Esophagus squamous epithelium (tissue), 5 donors: ENCODE data around the gene PTPN20. TPM values are rescaled to one million over a fixed set of nuclear protein-coding genes. Genes with fewer than 3 reads are reported as not detected.

Experiments
- DNase-seq: peaks from one replicate; lab custom pipeline; 2025; lab: John Stamatoyannopoulos, UW
- H3K27ac ChIP-seq, 4 donors: fragments of 200-600 bp; sonication (generic); one replicate each; pipeline ENCODE4 v1.5.1; 2016 to 2019; ENCODE audit warnings: mild to moderate bottlenecking in 1 of 4
- H3K27me3 ChIP-seq, 4 donors: fragments of 200-600 bp; sonication (generic); 1 replicate in 3 of 4; 2 replicates in 1 of 4; pipeline versions ENCODE4 v1.5.1 to v1.6.0; 2017 to 2021; ENCODE audit warnings: antibody characterized with exemption in 1 of 4
- H3K36me3 ChIP-seq, 3 donors: fragments of 200-600 bp; sonication (generic); one replicate each; pipeline ENCODE4 v1.5.1; 2016 to 2019
- H3K4me1 ChIP-seq, 3 donors: fragments of 200-600 bp; sonication (generic); one replicate each; pipeline ENCODE4 v1.5.1; 2017 to 2019
- H3K4me3 ChIP-seq, 4 donors: fragments of 200-600 bp; sonication (generic); 1 replicate in 3 of 4; 2 replicates in 1 of 4; pipeline ENCODE4 v1.5.1; 2016 to 2019; ENCODE audit warnings: mild to moderate bottlenecking in 2 of 4, moderate library complexity in 1 of 4
- H3K9me3 ChIP-seq, 3 donors: fragments of 200-600 bp; sonication (generic); one replicate each; pipeline ENCODE4 v1.5.1; 2016 to 2019
- POLR2A ChIP-seq, 4 donors: fragments of 450-650 bp; IDR thresholded peaks; one replicate each; pipeline ENCODE4 v1.6.1; 2017; ENCODE audit warnings: antibody characterized with exemption in 4 of 4, mild to moderate bottlenecking in 4 of 4, moderate library complexity in 3 of 4
- WGBS, 2 donors: methylation state at CpG; one replicate each; pipeline ENCODE4 v1.1.5; 2018; 5-methylcytosine and 5-hydroxymethylcytosine counted together
- intact Hi-C: fragments of 100-400 bp; cut with DNase I; formaldehyde crosslinking; loops from one replicate; pipeline ENCODE4 v1.15.0; 2022
- total RNA-seq, 4 donors: library from RNA; depleted of rRNA; stranded (reverse); fragments of >200 nt; gene quantifications; one replicate each; pipeline ENCODE4 v1.1.0, GENCODE V29; 2016
- TF ChIP-seq, protein P1 (sequence below), 6 experiments: fragments of 450-650 bp in 4 of 6; fragments of 200-600 bp in 2 of 6; sonication (generic) in 2 of 6; IDR thresholded peaks; one replicate each; pipeline ENCODE4 v1.5.1; 2016 to 2019; ENCODE audit warnings: antibody characterized with exemption in 6 of 6, mild to moderate bottlenecking in 4 of 6, moderate library complexity in 4 of 6
- donor health status: DM: yes; HTN: yes; CAD: no.

The PTPN20 gene
- total RNA-seq, 4 donors from 2014 or later: 1.8 to 7.5 (median 5.0) TPM

- no peaks in the 10 kb centered on the region for H3K27me3 ChIP-seq
- intact Hi-C loops: no loop called here
- H3K27ac ChIP-seq: no peak overlapping the region
- H3K9me3 ChIP-seq: no peaks in the 10 kb centered on the region
- no CpG with 5 or more reads among the region's 11 CpGs for WGBS, 2 donors
- no peaks in the 10 kb centered on the region for H3K36me3 ChIP-seq
- H3K4me3 ChIP-seq: no peak overlapping the region
- no peak for TF ChIP-seq POLR2A (IDR thresholded peaks at IDR 0.05)
- TF ChIP-seq, protein P1, sequence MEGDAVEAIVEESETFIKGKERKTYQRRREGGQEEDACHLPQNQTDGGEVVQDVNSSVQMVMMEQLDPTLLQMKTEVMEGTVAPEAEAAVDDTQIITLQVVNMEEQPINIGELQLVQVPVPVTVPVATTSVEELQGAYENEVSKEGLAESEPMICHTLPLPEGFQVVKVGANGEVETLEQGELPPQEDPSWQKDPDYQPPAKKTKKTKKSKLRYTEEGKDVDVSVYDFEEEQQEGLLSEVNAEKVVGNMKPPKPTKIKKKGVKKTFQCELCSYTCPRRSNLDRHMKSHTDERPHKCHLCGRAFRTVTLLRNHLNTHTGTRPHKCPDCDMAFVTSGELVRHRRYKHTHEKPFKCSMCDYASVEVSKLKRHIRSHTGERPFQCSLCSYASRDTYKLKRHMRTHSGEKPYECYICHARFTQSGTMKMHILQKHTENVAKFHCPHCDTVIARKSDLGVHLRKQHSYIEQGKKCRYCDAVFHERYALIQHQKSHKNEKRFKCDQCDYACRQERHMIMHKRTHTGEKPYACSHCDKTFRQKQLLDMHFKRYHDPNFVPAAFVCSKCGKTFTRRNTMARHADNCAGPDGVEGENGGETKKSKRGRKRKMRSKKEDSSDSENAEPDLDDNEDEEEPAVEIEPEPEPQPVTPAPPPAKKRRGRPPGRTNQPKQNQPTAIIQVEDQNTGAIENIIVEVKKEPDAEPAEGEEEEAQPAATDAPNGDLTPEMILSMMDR (IDR thresholded peaks at IDR 0.05): no peak
- no peaks in the 10 kb centered on the region for H3K4me1 ChIP-seq
- no peak for DNase-seq
These were observed 115.3 kb downstream of the PTPN20 start for GRCh38 chr10:47026301-47027107.

- no peak overlapping the region for H3K4me3 ChIP-seq
- WGBS, 2 donors: 38 to 47% methylated on average over 3 to 9 of the region's 9 CpGs
- H3K4me1 ChIP-seq: no peaks in the 10 kb centered on the region
- no peak for DNase-seq
- no peak overlapping the region for H3K27ac ChIP-seq
- H3K9me3 ChIP-seq: no peaks in the 10 kb centered on the region
- no peaks in the 10 kb centered on the region for H3K27me3 ChIP-seq
- intact Hi-C loops: no loop called here
- no peaks in the 10 kb centered on the region for H3K36me3 ChIP-seq
- TF ChIP-seq POLR2A (IDR thresholded peaks at IDR 0.05): no peak
- TF ChIP-seq, protein P1 (IDR thresholded peaks at IDR 0.05): no peak
These were observed 116.0 kb downstream of the PTPN20 start for GRCh38 chr10:47027108-47027783.

GRCh38 chr10:47027784-47028260 lies 116.6 kb downstream of the PTPN20 start:
- H3K27me3 ChIP-seq: no peaks in the 10 kb centered on the region
- DNase-seq: no peak
- no peak overlapping the region for H3K27ac ChIP-seq
- H3K9me3 ChIP-seq: no peaks in the 10 kb centered on the region
- H3K4me1 ChIP-seq: no peaks in the 10 kb centered on the region
- no peak overlapping the region for H3K4me3 ChIP-seq
- intact Hi-C loops: no loop called here
- H3K36me3 ChIP-seq: no peaks in the 10 kb centered on the region
- 57 to 73% methylated on average over 4 of the region's 8 CpGs for WGBS, 2 donors
- TF ChIP-seq, protein P1 (IDR thresholded peaks at IDR 0.05): no peak
- TF ChIP-seq POLR2A (IDR thresholded peaks at IDR 0.05): no peak

- no peak for TF ChIP-seq POLR2A (IDR thresholded peaks at IDR 0.05)
- TF ChIP-seq, protein P1 (IDR thresholded peaks at IDR 0.05): no peak
- Histone ChIP-seq H3K36me3 (no peaks in the 10 kb centered on the region), H3K4me3 (no peak overlapping the region), H3K9me3 (no peaks in the 10 kb centered on the region), H3K27ac (no peak overlapping the region), H3K27me3 (no peaks in the 10 kb centered on the region), H3K4me1 (no peaks in the 10 kb centered on the region)
- no peak for DNase-seq
- 87 to 94% methylated on average over 3 to 8 of the region's 8 CpGs for WGBS, 2 donors
- intact Hi-C loops: no loop called here
These were observed 117.2 kb downstream of the PTPN20 start for GRCh38 chr10:47028466-47028865.
